HepG2 (cell line): ENCODE data around the gene ULK4. TPM values are rescaled to one million over a fixed set of nuclear protein-coding genes. Genes with fewer than 3 reads are reported as not detected.
"Not testable (repeated sequence)": the region's sequence is repeated elsewhere in the genome, so short reads cannot be mapped to it uniquely, and the experiment has no call there.

Experiments
- ATAC-seq: fragments of 200-7000 bp; cut with Tn5 transposase; 3 replicates; pipeline ENCODE4 v1.9.1; 2020; ENCODE audit warnings: mild to moderate bottlenecking, moderate library complexity
- BruUV-seq: library from RNA; stranded (reverse); fragments of 400-500 nt; replicated peaks from 2 replicates; lab custom pipeline; 2021; lab: Mats Ljungman, UMichigan
- CTCF ChIA-PET: fragments of 300-600 bp; formaldehyde crosslinking; extraction: SDS; loops from one replicate; lab custom pipeline; 2021; ENCODE audit warnings: low total read pairs, inconsistent platforms, low intra/inter-chr PET ratio; lab: Yijun Ruan, JAX
- POLR2A ChIA-PET: fragments of 350-600 bp; sonication (Branson Sonifier 250); formaldehyde crosslinking; loops from one replicate; lab custom pipeline; 2020; ENCODE audit warnings: antibody characterized with exemption, inconsistent platforms; lab: Yijun Ruan, JAX
- DNase-seq: peaks from one replicate; pipeline ENCODE4 v3.0.0-alpha.2; 2015; ENCODE audit warnings: low spot score
- FAIRE-seq: peaks from 3 replicates; lab custom pipeline; 2011; peaks lifted over from hg19 to GRCh38; lab: Jason Lieb, UNC
- H2AFZ ChIP-seq: one replicate; pipeline ENCODE4 v1.6.1; 2011; ENCODE audit warnings: low read length, inconsistent platforms
- H3K27ac ChIP-seq: fragments of 300-600 bp; 3 replicates; pipeline ENCODE4 v1.8.0; 2011; ENCODE audit warnings: mixed run types, mild to moderate bottlenecking, mixed read lengths, low read length, inconsistent platforms; ENCODE audit not compliant: insufficient read depth; ENCODE audit errors: extremely low read length
- H3K27me3 ChIP-seq, 2 experiments: fragments of 200-600 bp in 1 of 2; 2 replicates in 1 of 2; 3 replicates in 1 of 2; pipeline versions ENCODE4 v1.6.0 to v1.8.0; 2011; ENCODE audit warnings: low read length in 2 of 2, mild to moderate bottlenecking in 2 of 2, moderate library complexity in 2 of 2, inconsistent platforms in 1 of 2; ENCODE audit not compliant: insufficient read depth in 2 of 2, control insufficient read depth in 1 of 2
- H3K36me3 ChIP-seq, 2 experiments: fragments of 200-600 bp in 1 of 2; replicated peaks in 1 of 2; 2 replicates in 1 of 2; 3 replicates in 1 of 2; pipeline versions ENCODE4 v1.5.1 to v1.8.0; 2011; ENCODE audit warnings: low read length in 2 of 2, inconsistent platforms in 1 of 2; ENCODE audit not compliant: insufficient read depth in 2 of 2, control insufficient read depth in 1 of 2
- H3K4me1 ChIP-seq: 2 replicates; pipeline ENCODE4 v1.5.1; 2012; ENCODE audit warnings: low read length, inconsistent platforms; ENCODE audit not compliant: insufficient read depth
- H3K4me2 ChIP-seq: 2 replicates; pipeline ENCODE4 v1.6.0; 2011; ENCODE audit warnings: low read depth, low read length, inconsistent platforms
- H3K4me3 ChIP-seq, 3 experiments: fragments of 200-600 bp in 1 of 3; sonication (generic), shearing (Covaris generic) in 1 of 3; replicated peaks in 1 of 3; 2 replicates each; pipeline ENCODE4 v1.5.1; 2011 to 2016; ENCODE audit warnings: low read length in 3 of 3, inconsistent platforms in 2 of 3, low read depth in 2 of 3, mild to moderate bottlenecking in 2 of 3, control low read depth in 1 of 3, mixed read lengths in 1 of 3; ENCODE audit not compliant: insufficient read depth in 1 of 3
- H3K79me2 ChIP-seq: one replicate; pipeline ENCODE4 v1.6.1; 2011; ENCODE audit warnings: low read length, inconsistent platforms; ENCODE audit not compliant: insufficient read depth
- H3K9ac ChIP-seq: 2 replicates; pipeline ENCODE4 v1.6.0; 2011; ENCODE audit warnings: mild to moderate bottlenecking, low read depth, low read length, inconsistent platforms; ENCODE audit not compliant: insufficient read depth
- H3K9me3 ChIP-seq: 2 replicates; pipeline ENCODE4 v1.5.1; 2012; ENCODE audit warnings: mild to moderate bottlenecking, low read length
- H4K20me1 ChIP-seq: 2 replicates; pipeline ENCODE4 v1.6.0; 2011; ENCODE audit warnings: inconsistent platforms, mild to moderate bottlenecking, low read length, moderate library complexity; ENCODE audit not compliant: insufficient read depth
- ATF1 ChIP-seq: IDR thresholded peaks from 2 replicates; pipeline ENCODE4 v1.6.1; 2016; ENCODE audit warnings: mild to moderate bottlenecking, control low read depth
- FIP1L1 ChIP-seq: fragments of 200-400 bp; formaldehyde crosslinking; IDR thresholded peaks from 2 replicates; pipeline ENCODE4 v1.6.1; 2018; ENCODE audit warnings: low read depth, mild to moderate bottlenecking, low read length, moderate library complexity, borderline replicate concordance; ENCODE audit not compliant: insufficient read depth
- FOXA3 ChIP-seq: IDR thresholded peaks from 2 replicates; pipeline ENCODE4 v1.6.1; 2016; ENCODE audit warnings: missing genetic modification reagents, missing compliant biosample characterization
- MTA3 ChIP-seq: sonication (generic); formaldehyde crosslinking; IDR thresholded peaks from 2 replicates; pipeline ENCODE4 v1.4.0; 2020; ENCODE audit warnings: missing genetic modification reagents
- NAIF1 ChIP-seq: sonication (generic); formaldehyde crosslinking; IDR thresholded peaks from 2 replicates; pipeline ENCODE4 v1.5.0; 2020; ENCODE audit warnings: mild to moderate bottlenecking, missing genetic modification reagents, borderline replicate concordance
- PRPF4 ChIP-seq: fragments of 200-400 bp; formaldehyde crosslinking; IDR thresholded peaks from 2 replicates; pipeline ENCODE4 v1.6.1; 2016; ENCODE audit warnings: low read length, low read depth; ENCODE audit not compliant: poor library complexity, severe bottlenecking
- STAT5B ChIP-seq: sonication (generic); formaldehyde crosslinking; IDR thresholded peaks from 2 replicates; pipeline ENCODE4 v1.4.0; 2020; ENCODE audit warnings: missing genetic modification reagents
- ZBTB42 ChIP-seq: sonication (generic); formaldehyde crosslinking; IDR thresholded peaks from 2 replicates; pipeline ENCODE4 v1.5.0; 2020; ENCODE audit warnings: mild to moderate bottlenecking, missing genetic modification reagents
- ZNF263 ChIP-seq: sonication (generic); formaldehyde crosslinking; IDR thresholded peaks from 2 replicates; pipeline ENCODE4 v1.4.0; 2020; ENCODE audit warnings: missing genetic modification reagents
- ZNF503 ChIP-seq: sonication (generic); formaldehyde crosslinking; IDR thresholded peaks from 2 replicates; pipeline ENCODE4 v1.4.0; 2020; ENCODE audit warnings: missing genetic modification reagents
- ZNF564 ChIP-seq: sonication (generic); formaldehyde crosslinking; IDR thresholded peaks from 2 replicates; pipeline ENCODE4 v1.8.1; 2023; ENCODE audit warnings: mild to moderate bottlenecking, missing genetic modification reagents
- WGBS: methylation state at CpG from one replicate; pipeline ENCODE4 v1.1.6; 2017; ENCODE audit warnings: low lambda C conversion rate; 5-methylcytosine and 5-hydroxymethylcytosine counted together
- in situ Hi-C: cut with HindIII; loops from 2 replicates; pipeline ENCODE4 v1.10.0; 2017; ENCODE audit warnings: low pct_unique_long_range_greater_than_20kb; ENCODE audit not compliant: extremely low pct_ligation_motif_present
- intact Hi-C: fragments of 100-400 bp; cut with micrococcal nuclease; formaldehyde crosslinking; loops from one replicate; pipeline ENCODE4 v1.10.0; 2022; ENCODE audit not compliant: unreplicated experiment
- polyA plus RNA-seq, 8 experiments: library from polyadenylated mRNA; depleted of rRNA in 3 of 8; stranded (reverse) in 7 of 8; unstranded in 1 of 8; fragments of >200 nt; fragmentation: Illumina TruSeq in 4 of 8; extraction: Trizol in 4 of 8; gene quantifications; 2 replicates each; pipeline versions ENCODE4 v1.2.1 to v1.2.3, GENCODE V29; 2011 to 2016; ENCODE audit warnings: low read depth in 4 of 8, missing spikeins in 1 of 8, mixed read lengths in 1 of 8; ENCODE audit not compliant: insufficient read depth in 1 of 8
- total RNA-seq, 5 experiments: library from RNA; depleted of rRNA; stranded (reverse); fragments of >200 nt; fragmentation: Illumina TruSeq; extraction: Trizol; gene quantifications; 2 replicates each; pipeline ENCODE4 v1.2.3, GENCODE V29; 2016; ENCODE audit warnings: low read depth in 1 of 5

Gene ULK4
- total and polyA plus RNA-seq, 2 of the 13 experiments (the other 11 are each of a cell fraction or from before 2014, with no cell fraction given) = 6.7 to 11.8 TPM

- intact Hi-C loops, in situ Hi-C loops, POLR2A ChIA-PET, H4K20me1 ChIP-seq, BruUV-seq, H3K36me3 ChIP-seq, ATAC-seq, H3K27me3 ChIP-seq, H3K9ac ChIP-seq, H3K4me2 ChIP-seq, H3K4me3 ChIP-seq, DNase-seq, CTCF ChIA-PET, H2AFZ ChIP-seq, H3K9me3 ChIP-seq, FAIRE-seq, H3K27ac ChIP-seq, H3K4me1 ChIP-seq, H3K79me2 ChIP-seq: not testable (repeated sequence)
- 99% methylated on average over 11 of the region's 52 CpGs for WGBS
These were observed 120.8 kb downstream of the ULK4 start for GRCh38 chr3:41840936-41841668.

GRCh38 chr3:41836360-41837134 lies 125.4 kb downstream of the ULK4 start:
- ChIA-PET CTCF (no interaction called here), POLR2A (no interaction called here)
- Histone ChIP-seq H3K9ac (no peak overlapping the region), H4K20me1 (no peaks in the 10 kb centered on the region), H3K27me3 (no peaks in the 10 kb centered on the region), H3K4me3 (no peak overlapping the region), H3K9me3 (no peaks in the 10 kb centered on the region), H3K79me2 (no peaks in the 10 kb centered on the region), H3K4me1 (no peaks in the 10 kb centered on the region), H3K4me2 (no peak overlapping the region), H3K36me3 (no peaks in the 10 kb centered on the region), H2AFZ (no peak overlapping the region), H3K27ac (no peak overlapping the region)
- WGBS = 86% methylated on average over 11 of the region's 11 CpGs
- TF ChIP-seq PRPF4 (no peak), ZNF564 (CRISPR knock-in tag) (no peak), ZNF503 (CRISPR knock-in tag) (no peak), STAT5B (CRISPR knock-in tag) (no peak), NAIF1 (CRISPR knock-in tag) (no peak), FIP1L1 (no peak), ATF1 (CRISPR knock-in tag) (no peak), FOXA3 (CRISPR knock-in tag) (no peak), MTA3 (no peak), ZBTB42 (CRISPR knock-in tag) (no peak), ZNF263 (CRISPR knock-in tag) (no peak)
- FAIRE-seq (no peak), DNase-seq (no peak), ATAC-seq (no peak)
- intact Hi-C loops (no loop called here), in situ Hi-C loops (no loop called here)
- no TSS peak for BruUV-seq
